Endothelial cell (in vitro differentiated cells): Measurements from ENCODE around the gene ARHGAP26. TPM values are rescaled to one million over a fixed set of nuclear protein-coding genes. Genes with fewer than 3 reads are reported as not detected.

Experiments
- DNase-seq: peaks from one replicate; pipeline ENCODE4 v3.0.0; 2021; ENCODE audit warnings: low spot score
- H3K27ac Mint-ChIP-seq: one replicate; pipeline ENCODE4 v1.8.0; 2021; ENCODE audit warnings: mixed read lengths, inconsistent platforms; ENCODE audit not compliant: unreplicated experiment
- H3K27me3 Mint-ChIP-seq: one replicate; pipeline ENCODE4 v1.8.0; 2021; ENCODE audit warnings: mild to moderate bottlenecking, moderate library complexity, mixed read lengths, inconsistent platforms; ENCODE audit not compliant: unreplicated experiment
- H3K36me3 Mint-ChIP-seq: one replicate; pipeline ENCODE4 v1.8.0; 2021; ENCODE audit warnings: mild to moderate bottlenecking, low read depth, mixed read lengths, inconsistent platforms; ENCODE audit not compliant: unreplicated experiment
- H3K4me1 Mint-ChIP-seq: one replicate; pipeline ENCODE4 v1.8.0; 2021; ENCODE audit warnings: mild to moderate bottlenecking, mixed read lengths, inconsistent platforms; ENCODE audit not compliant: unreplicated experiment
- H3K4me3 Mint-ChIP-seq: one replicate; pipeline ENCODE4 v1.8.0; 2021; ENCODE audit warnings: mild to moderate bottlenecking, mixed read lengths, inconsistent platforms; ENCODE audit not compliant: unreplicated experiment
- H3K9me3 Mint-ChIP-seq: one replicate; pipeline ENCODE4 v1.8.0; 2021; ENCODE audit warnings: mixed read lengths, inconsistent platforms; ENCODE audit not compliant: unreplicated experiment
- CTCF ChIP-seq: fragments of 200-600 bp; sonication (generic); IDR thresholded peaks from one replicate; pipeline ENCODE4 v1.5.0; 2021; ENCODE audit warnings: antibody characterized with exemption; ENCODE audit not compliant: unreplicated experiment
- total RNA-seq: library from RNA; stranded (reverse); fragmentation: NEBNext Ultra II Directional; extraction: Animal tissue kit (Norgen Biotek cat#: 25700); gene quantifications from one replicate; pipeline ENCODE4 v1.2.1, GENCODE V29; 2021; ENCODE audit not compliant: unreplicated experiment

ARHGAP26 gene
- total RNA-seq, 1 donor from 2014 or later: 81.5 TPM

- Mint-ChIP-seq H3K27ac (peak overlapping the region; percentile 91), H3K4me1 (peaks cover 73% of the 10 kb centered on the region), H3K9me3 (no peaks in the 10 kb centered on the region), H3K4me3 (peak overlapping the region; percentile 35), H3K27me3 (peaks cover 3% of the 10 kb centered on the region), H3K36me3 (no peaks in the 10 kb centered on the region)
- no peak for TF ChIP-seq CTCF
- no peak for DNase-seq
Measured at GRCh38 chr5:142748568-142749249, 21.5 kb upstream of the ARHGAP26 start.

- TF ChIP-seq CTCF: no peak
- Mint-ChIP-seq H3K27ac (peak overlapping the region; percentile 11), H3K36me3 (no peaks in the 10 kb centered on the region), H3K27me3 (peaks cover 3% of the 10 kb centered on the region), H3K9me3 (no peaks in the 10 kb centered on the region), H3K4me3 (no peak overlapping the region), H3K4me1 (peaks cover 67% of the 10 kb centered on the region)
- DNase-seq: no peak
Measured at GRCh38 chr5:142749321-142749720, 20.9 kb upstream of the ARHGAP26 start.

GRCh38 chr5:142753116-142753631 is 17.0 kb upstream of the ARHGAP26 start:
- no peak for TF ChIP-seq CTCF
- no peaks in the 10 kb centered on the region for H3K9me3 Mint-ChIP-seq
- H3K27me3 Mint-ChIP-seq: peaks cover 5% of the 10 kb centered on the region
- H3K36me3 Mint-ChIP-seq: no peaks in the 10 kb centered on the region
- no peak for DNase-seq
- peaks cover 36% of the 10 kb centered on the region for H3K4me1 Mint-ChIP-seq
- H3K4me3 Mint-ChIP-seq: no peak overlapping the region
- H3K27ac Mint-ChIP-seq: peak overlapping the region; percentile 92

- Mint-ChIP-seq H3K36me3 (no peaks in the 10 kb centered on the region), H3K27ac (no peak overlapping the region)
Measured at GRCh38 chr5:142754031-142754430, 16.1 kb upstream of the ARHGAP26 start.

More at GRCh38 chr5:142754031-142754430, 16.1 kb upstream of the ARHGAP26 start:
- Mint-ChIP-seq H3K4me3 (no peak overlapping the region), H3K27me3 (peaks cover 5% of the 10 kb centered on the region), H3K9me3 (no peaks in the 10 kb centered on the region), H3K4me1 (peaks cover 30% of the 10 kb centered on the region)
- no peak for DNase-seq
- TF ChIP-seq CTCF: no peak
